GM12878 (cell line): ENCODE measurements around the gene SLC24A3. TPM values are rescaled to one million over a fixed set of nuclear protein-coding genes. Genes with fewer than 3 reads are reported as not detected.

Experiments
- ATAC-seq: fragments of 200-7000 bp; cut with Tn5 transposase; 3 replicates; pipeline ENCODE4 v1.9.1; 2020; ENCODE audit warnings: mild to moderate bottlenecking, moderate library complexity
- BruUV-seq: library from RNA; stranded (reverse); fragments of 400-500 nt; replicated peaks from 2 replicates; lab custom pipeline; 2021; lab: Mats Ljungman, UMichigan
- CTCF ChIA-PET: fragments of 300-600 bp; sonication (Branson Sonifier 250); formaldehyde crosslinking; extraction: SDS; loops from one replicate; lab custom pipeline; 2021; ENCODE audit warnings: inconsistent platforms; lab: Yijun Ruan, JAX
- POLR2A ChIA-PET: fragments of 350-600 bp; formaldehyde crosslinking; extraction: SDS; loops from one replicate; lab custom pipeline; 2021; ENCODE audit warnings: inconsistent platforms; lab: Charles Lee
- RAD21 ChIA-PET: fragments of 300-600 bp; sonication (Branson Sonifier 250); formaldehyde crosslinking; loops from one replicate; lab custom pipeline; 2023; ENCODE audit warnings: antibody characterized with exemption; ENCODE audit not compliant: unreplicated experiment; lab: Charles Lee
- SMC1A ChIA-PET: fragments of 300-600 bp; sonication (Branson Sonifier 250); formaldehyde crosslinking; loops from one replicate; lab custom pipeline; 2023; ENCODE audit not compliant: unreplicated experiment, uncharacterized antibody; lab: Charles Lee
- DNase-seq: peaks from one replicate; pipeline ENCODE4 v3.0.0-alpha.2; 2011; ENCODE audit warnings: low read depth, low spot score
- FAIRE-seq: peaks from 3 replicates; lab custom pipeline; 2011; peaks lifted over from hg19 to GRCh38; lab: Jason Lieb, UNC
- H2AFZ ChIP-seq: 2 replicates; pipeline ENCODE4 v1.6.0; 2011; ENCODE audit warnings: low read depth, low read length, control low read depth; ENCODE audit not compliant: control insufficient read depth
- H3K27ac ChIP-seq: 2 replicates; pipeline ENCODE4 v1.5.1; 2011; ENCODE audit warnings: control low read depth; ENCODE audit not compliant: control insufficient read depth, insufficient read depth
- H3K27me3 ChIP-seq, 2 experiments: replicated peaks in 1 of 2; 2 replicates each; pipeline versions ENCODE4 v1.6.0 to v1.6.1; 2011; ENCODE audit warnings: low read length in 1 of 2; ENCODE audit not compliant: control insufficient read depth in 2 of 2, insufficient read depth in 2 of 2
- H3K36me3 ChIP-seq, 2 experiments: 2 replicates each; pipeline ENCODE4 v1.5.1; 2011; ENCODE audit warnings: low read length in 1 of 2; ENCODE audit not compliant: control insufficient read depth in 2 of 2, insufficient read depth in 2 of 2
- H3K4me1 ChIP-seq: 2 replicates; pipeline ENCODE4 v1.6.1; 2011; ENCODE audit warnings: mild to moderate bottlenecking, low read length, moderate library complexity, mixed read lengths; ENCODE audit not compliant: control insufficient read depth, insufficient read depth
- H3K4me2 ChIP-seq: 2 replicates; pipeline ENCODE4 v1.6.0; 2011; ENCODE audit warnings: control low read depth; ENCODE audit not compliant: control insufficient read depth, insufficient read depth
- H3K4me3 ChIP-seq: fragments of 200-600 bp; sonication (generic); 2 replicates; pipeline ENCODE4 v1.5.1; 2016
- H3K79me2 ChIP-seq: 2 replicates; pipeline ENCODE4 v1.6.0; 2011; ENCODE audit warnings: low read length; ENCODE audit not compliant: control insufficient read depth, insufficient read depth
- H3K9ac ChIP-seq: 2 replicates; pipeline ENCODE4 v1.8.0; 2011; ENCODE audit warnings: low read length, control low read depth, mixed read lengths; ENCODE audit not compliant: control insufficient read depth, insufficient read depth
- H3K9me3 ChIP-seq: replicated peaks from 3 replicates; pipeline ENCODE4 v1.5.1; 2011; ENCODE audit warnings: mild to moderate bottlenecking, low read length; ENCODE audit not compliant: control insufficient read depth, insufficient read depth
- H4K20me1 ChIP-seq: 2 replicates; pipeline ENCODE4 v1.6.0; 2011; ENCODE audit not compliant: control insufficient read depth, insufficient read depth
- CBX5 ChIP-seq: sonication (generic); IDR thresholded peaks from 2 replicates; pipeline ENCODE4 v1.6.1; 2016; ENCODE audit warnings: low read depth, moderate library complexity, mild to moderate bottlenecking, inconsistent platforms
- CEBPB ChIP-seq, 2 experiments: fragments of 150-350 bp in 1 of 2; IDR thresholded peaks; 2 replicates each; pipeline ENCODE4 v1.6.1; 2012 to 2014; ENCODE audit warnings: low read depth in 2 of 2, low read length in 2 of 2, borderline replicate concordance in 1 of 2, inconsistent platforms in 1 of 2
- CREB1 ChIP-seq: IDR thresholded peaks from 2 replicates; pipeline ENCODE4 v1.6.1; 2012; ENCODE audit warnings: low read depth, mild to moderate bottlenecking, inconsistent platforms
- EED ChIP-seq: sonication (generic); IDR thresholded peaks from 2 replicates; pipeline ENCODE4 v1.6.1; 2016; ENCODE audit warnings: antibody characterized with exemption, low read depth
- FOXK2 ChIP-seq: fragments of 450-650 bp; IDR thresholded peaks from 2 replicates; pipeline ENCODE4 v1.6.1; 2017; ENCODE audit warnings: mild to moderate bottlenecking, moderate library complexity
- NBN ChIP-seq: fragments of 450-650 bp; IDR thresholded peaks from 2 replicates; pipeline ENCODE4 v1.6.1; 2016
- NRF1 ChIP-seq: conservative IDR thresholded peaks from 2 replicates; pipeline ENCODE4 v1.6.1; 2011; ENCODE audit warnings: mild to moderate bottlenecking, low read depth, low read length, improper control_type of control experiment
- TAF1 ChIP-seq: IDR thresholded peaks from 2 replicates; pipeline ENCODE4 v1.6.1; 2011; ENCODE audit warnings: mild to moderate bottlenecking, low read depth, low read length, borderline replicate concordance
- TCF12 ChIP-seq: IDR thresholded peaks from 2 replicates; pipeline ENCODE4 v1.6.1; 2011; ENCODE audit warnings: low read depth, mild to moderate bottlenecking, low read length
- WGBS: methylation state at CpG from one replicate; pipeline ENCODE4 v1.1.6; 2016; ENCODE audit warnings: low lambda C conversion rate; ENCODE audit not compliant: insufficient replicate concordance, insufficient coverage; ENCODE audit errors: missing lambda C conversion rate; 5-methylcytosine and 5-hydroxymethylcytosine counted together
- in situ Hi-C: fragments of 300-500 bp; cut with MboI; formaldehyde crosslinking; loops from 9 replicates; pipeline ENCODE4 v1.14.3; 2018; ENCODE audit warnings: mixed read lengths
- intact Hi-C: fragments of 100-400 bp; cut with micrococcal nuclease; formaldehyde crosslinking; loops from one replicate; pipeline ENCODE4 v1.14.2; 2022; ENCODE audit not compliant: unreplicated experiment
- polyA plus RNA-seq, 11 experiments: library from polyadenylated mRNA; depleted of rRNA in 4 of 11; unstranded in 6 of 11; stranded (reverse) in 5 of 11; fragments of >200 nt; fragmentation: Nextera tagmentation in 4 of 11; fragmentation: Illumina TruSeq in 1 of 11; extraction: Ambion mirVana in 4 of 11; extraction: Trizol in 1 of 11; gene quantifications; 1 replicate in 1 of 11; 2 replicates in 10 of 11; pipeline versions ENCODE4 v1.2.1 to v1.2.3, GENCODE V29; 2011 to 2016; ENCODE audit warnings: inconsistent platforms in 2 of 11, missing spikeins in 2 of 11, low read depth in 1 of 11
- total RNA-seq, 4 experiments: library from RNA; depleted of rRNA in 3 of 4; stranded (reverse); fragments of >200 nt in 3 of 4; fragmentation: Illumina TruSeq in 1 of 4; extraction: Trizol in 1 of 4; gene quantifications; 2 replicates each; pipeline versions ENCODE4 v1.2.1 to v1.2.3, GENCODE V29; 2013 to 2021
- TF ChIP-seq, protein P1 (sequence below): fragments of 450-650 bp; IDR thresholded peaks from 2 replicates; pipeline ENCODE4 v1.6.1; 2016; ENCODE audit warnings: mild to moderate bottlenecking

Gene SLC24A3
- total and polyA plus RNA-seq, 10 of the 15 experiments (the other 5 are each of a cell fraction or from before 2014, with no cell fraction given): 0.04 TPM; not detected in 9

- WGBS: 0% methylated on average over 2 of the region's 2 CpGs
- Histone ChIP-seq H4K20me1 (no peaks in the 10 kb centered on the region), H3K9me3 (no peaks in the 10 kb centered on the region; the same call in 2 of the 3 replicates), H3K79me2 (no peaks in the 10 kb centered on the region), H3K27me3 (peaks cover 0 to 2% of the 10 kb centered on the region in 2 experiments; a peak in 1 of 4 replicates), H3K4me2 (no peak overlapping the region), H3K36me3 (no peaks in the 10 kb centered on the region), H3K27ac (no peak overlapping the region), H2AFZ (no peak overlapping the region), H3K9ac (no peak overlapping the region), H3K4me3 (no peak overlapping the region), H3K4me1 (no peaks in the 10 kb centered on the region)
- DNase-seq (no peak), ATAC-seq (no peak), FAIRE-seq (no peak)
- in situ Hi-C loops: no loop called here
- ChIA-PET CTCF (interaction anchor here (0.6 to 2.8 kb wide), 7 partner anchors 9 to 303 kb away, joined by 3 to 12 read pairs (median 4); partner anchors contain the start of gene NAA20), RAD21 (interaction anchor here (1.1 kb wide), 1 partner anchor 21 kb away, joined by 5 read pairs; no protein-coding TSS in a partner anchor), SMC1A (interaction anchor here (0.8 to 2.6 kb wide), 8 partner anchors 8 to 46 kb away, joined by 3 to 8 read pairs (median 4); no protein-coding TSS in a partner anchor), POLR2A (interaction anchor here (0.6 to 0.7 kb wide), 2 partner anchors 12 to 38 kb away, joined by 4 to 5 read pairs; no protein-coding TSS in a partner anchor)
- TF ChIP-seq, protein P1, sequence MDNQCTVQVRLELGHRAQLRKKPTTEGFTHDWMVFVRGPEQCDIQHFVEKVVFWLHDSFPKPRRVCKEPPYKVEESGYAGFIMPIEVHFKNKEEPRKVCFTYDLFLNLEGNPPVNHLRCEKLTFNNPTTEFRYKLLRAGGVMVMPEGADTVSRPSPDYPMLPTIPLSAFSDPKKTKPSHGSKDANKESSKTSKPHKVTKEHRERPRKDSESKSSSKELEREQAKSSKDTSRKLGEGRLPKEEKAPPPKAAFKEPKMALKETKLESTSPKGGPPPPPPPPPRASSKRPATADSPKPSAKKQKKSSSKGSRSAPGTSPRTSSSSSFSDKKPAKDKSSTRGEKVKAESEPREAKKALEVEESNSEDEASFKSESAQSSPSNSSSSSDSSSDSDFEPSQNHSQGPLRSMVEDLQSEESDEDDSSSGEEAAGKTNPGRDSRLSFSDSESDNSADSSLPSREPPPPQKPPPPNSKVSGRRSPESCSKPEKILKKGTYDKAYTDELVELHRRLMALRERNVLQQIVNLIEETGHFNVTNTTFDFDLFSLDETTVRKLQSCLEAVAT: no peak
- TF ChIP-seq FOXK2 (no peak), CBX5 (no peak), CREB1 (no peak), CEBPB (IDR thresholded peaks at IDR 0.05; ENCODE audit: borderline replicate concordance in 1 of 2, low read depth in 2 of 2, low read length in 2 of 2) (no peak), TCF12 (no peak), NRF1 (no peak), NBN (no peak), TAF1 (no peak), EED (no peak)
- no TSS peak for BruUV-seq
- intact Hi-C loops: no loop called here
Measured at GRCh38 chr20:19713822-19714578, 501.6 kb downstream of the SLC24A3 start.
